Activated CD8-positive, alpha-beta memory T cell treated with anti-CD3 and anti-CD28 coated beads, Interleukin-2, amount 50 U/mL, for 1 hour (primary cell): ENCODE results near the gene LDB2.
"Not testable (repeated sequence)": the region's sequence is repeated elsewhere in the genome, so short reads cannot be mapped to it uniquely, and the experiment has no call there.

ENCODE experiments used
- DNase-seq: peaks from one replicate; pipeline ENCODE4 v3.0.0-alpha.2; 2020; ENCODE audit errors: extremely low read depth

LDB2 gene

DNA sequence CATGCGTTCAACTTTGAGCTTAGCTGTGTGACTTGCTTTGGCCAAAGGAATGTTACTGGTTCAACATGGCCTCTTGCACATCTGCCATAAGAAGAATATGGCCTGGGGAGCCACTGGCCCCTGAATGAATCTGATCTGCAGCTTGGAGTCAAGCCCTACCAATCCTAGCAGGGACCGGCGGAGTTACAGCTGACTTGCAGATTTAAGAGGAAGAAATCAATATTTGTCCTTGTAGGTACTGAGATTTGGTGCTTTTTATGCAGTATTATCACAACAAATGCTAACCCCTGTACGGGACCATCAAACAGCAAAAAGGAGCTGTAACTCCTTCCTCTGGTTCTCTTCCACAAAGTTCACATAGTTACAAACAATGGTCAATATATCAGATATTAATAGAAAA lies 252.0 kb downstream of the LDB2 start:
- DNase-seq: no peak

GRCh38 chr4:16643893-16644292 lies 254.6 kb downstream of the LDB2 start:
- no peak for DNase-seq

DNA sequence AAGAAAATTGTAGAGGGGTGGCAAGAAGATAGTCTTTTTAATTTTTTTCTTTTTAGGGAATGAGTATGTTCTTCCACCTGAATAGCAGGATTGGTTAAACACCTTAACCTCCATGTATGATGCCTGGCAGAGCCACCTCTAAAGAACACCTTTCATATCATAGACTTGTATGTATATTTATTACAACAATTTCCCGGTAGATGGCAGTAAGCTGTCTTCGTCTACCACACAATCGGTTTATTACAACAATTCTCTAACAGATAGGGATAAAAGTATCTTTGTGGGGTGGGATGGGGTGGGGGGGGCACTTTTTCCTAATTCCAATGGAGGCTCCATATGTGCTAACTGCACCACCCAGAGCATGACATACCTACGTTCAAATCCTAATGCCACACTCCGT lies 255.5 kb downstream of the LDB2 start:
- no peak for DNase-seq

DNA sequence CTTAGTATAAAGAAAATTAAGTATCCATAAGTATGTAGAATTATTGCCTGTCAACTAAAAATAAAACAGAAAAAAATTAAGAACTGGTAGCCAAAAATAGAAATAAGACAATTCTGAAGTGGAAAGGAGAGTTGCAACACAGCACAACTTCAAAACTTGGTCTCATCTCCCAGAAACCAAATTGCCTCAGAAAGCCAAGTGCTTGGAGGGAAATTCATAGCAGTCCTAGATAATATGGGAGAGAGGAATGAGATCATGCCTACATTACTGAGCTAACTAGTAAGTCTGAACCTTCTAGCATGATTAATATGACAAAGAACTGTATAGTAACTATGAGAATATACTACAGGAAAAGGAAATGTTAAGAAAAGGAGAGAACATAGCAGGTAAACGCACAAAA lies 256.5 kb downstream of the LDB2 start:
- no peak for DNase-seq

DNA sequence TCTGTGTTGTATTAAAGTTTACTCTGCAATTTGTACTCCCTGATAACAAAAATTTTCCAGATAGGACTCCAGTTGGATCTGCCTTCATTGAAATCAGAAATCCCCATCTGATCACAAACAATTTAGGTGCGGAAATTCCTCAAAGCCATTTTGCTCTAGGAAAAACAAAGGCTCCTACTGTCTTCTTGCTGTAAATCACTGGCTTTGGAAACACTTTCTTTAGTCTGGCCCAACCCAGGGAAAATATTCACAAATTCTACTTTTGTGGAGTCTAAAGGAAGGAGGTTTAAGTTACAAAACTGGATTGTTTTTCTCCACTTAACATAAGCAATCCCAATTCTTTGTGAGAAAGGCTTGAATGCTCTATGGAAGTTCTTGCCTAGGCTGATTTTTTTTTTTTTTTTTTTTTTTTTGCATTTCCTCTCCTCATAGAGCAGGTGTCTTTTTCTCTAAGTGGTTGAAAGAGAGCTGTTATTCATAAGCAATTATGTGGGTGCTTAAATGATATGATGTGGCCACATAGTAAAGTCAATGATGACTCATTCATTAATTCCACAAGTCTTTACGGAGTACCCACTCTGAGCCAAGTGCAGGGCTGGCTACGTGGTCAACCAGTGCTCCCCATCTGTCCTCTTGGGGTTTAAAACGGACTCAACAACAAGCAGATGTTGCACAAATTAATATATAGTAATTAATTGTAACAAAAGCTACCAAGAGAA lies 261.4 kb downstream of the LDB2 start:
- no peak for DNase-seq

GRCh38 chr4:16636304-16636703 lies 262.1 kb downstream of the LDB2 start:
- no peak for DNase-seq

- not testable (repeated sequence) for DNase-seq
Observed at GRCh38 chr4:16629274-16629673, 269.2 kb downstream of the LDB2 start.

- not testable (repeated sequence) for DNase-seq
Observed at GRCh38 chr4:16628835-16629234, 269.6 kb downstream of the LDB2 start.

- no peak for DNase-seq
Observed at GRCh38 chr4:16627999-16628398, 270.4 kb downstream of the LDB2 start.

- no peak for DNase-seq
Observed at GRCh38 chr4:16626945-16627344, 271.5 kb downstream of the LDB2 start.

GRCh38 chr4:16622826-16623225 lies 275.6 kb downstream of the LDB2 start:
- no peak for DNase-seq

- DNase-seq: no peak
Observed at GRCh38 chr4:16617435-16617834, 281.0 kb downstream of the LDB2 start.

DNA sequence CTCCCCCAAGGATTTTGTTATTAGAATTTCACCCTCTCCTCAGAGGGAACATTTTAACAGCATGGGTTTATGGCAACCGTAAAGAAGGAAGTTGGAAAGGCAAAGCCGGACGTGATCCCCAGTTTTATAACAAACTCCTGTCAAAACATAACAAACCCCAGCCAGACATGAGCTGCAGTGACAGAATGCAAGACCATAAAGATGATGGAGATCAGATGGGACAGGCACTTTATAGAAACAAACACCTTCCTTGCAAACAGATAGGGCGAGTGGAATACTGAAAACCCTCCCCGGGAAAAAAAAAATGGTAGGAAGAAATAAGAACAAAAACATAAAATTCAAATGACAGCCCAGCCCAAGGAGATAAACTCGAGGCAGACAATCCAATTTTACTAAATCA lies 281.4 kb downstream of the LDB2 start:
- DNase-seq: no peak

DNA sequence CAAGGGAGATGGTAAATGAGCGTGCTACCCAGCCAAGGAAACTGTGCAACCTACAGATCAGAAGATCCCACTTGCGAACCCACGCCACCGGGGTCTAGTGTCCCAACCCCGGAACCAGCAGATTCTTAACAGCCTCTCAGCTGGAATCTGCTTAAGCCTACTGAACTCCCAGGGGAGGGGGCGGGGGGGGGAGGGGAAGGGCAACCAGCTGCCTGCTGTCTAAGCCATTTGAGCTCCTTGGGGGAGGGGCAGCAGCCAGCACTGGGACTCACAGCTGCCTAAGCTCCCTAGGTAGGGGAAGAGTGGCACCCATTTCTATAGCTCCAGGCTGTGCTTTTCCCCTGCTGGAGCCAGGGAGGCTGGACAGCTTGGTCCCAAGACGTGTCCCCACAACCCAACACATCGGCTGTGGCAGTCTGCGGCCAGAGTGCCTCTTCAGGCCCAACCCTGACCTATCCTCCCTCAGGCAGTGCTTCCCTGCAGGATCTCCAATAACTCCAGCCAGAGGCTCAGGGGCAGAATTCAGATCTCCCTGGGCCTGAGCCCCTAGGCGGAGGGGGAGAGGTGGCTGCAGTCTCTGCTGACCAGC lies 289.2 kb downstream of the LDB2 start:
- no peak for DNase-seq

- DNase-seq: no peak
Observed at GRCh38 chr4:16608611-16609125, 289.8 kb downstream of the LDB2 start.

DNA sequence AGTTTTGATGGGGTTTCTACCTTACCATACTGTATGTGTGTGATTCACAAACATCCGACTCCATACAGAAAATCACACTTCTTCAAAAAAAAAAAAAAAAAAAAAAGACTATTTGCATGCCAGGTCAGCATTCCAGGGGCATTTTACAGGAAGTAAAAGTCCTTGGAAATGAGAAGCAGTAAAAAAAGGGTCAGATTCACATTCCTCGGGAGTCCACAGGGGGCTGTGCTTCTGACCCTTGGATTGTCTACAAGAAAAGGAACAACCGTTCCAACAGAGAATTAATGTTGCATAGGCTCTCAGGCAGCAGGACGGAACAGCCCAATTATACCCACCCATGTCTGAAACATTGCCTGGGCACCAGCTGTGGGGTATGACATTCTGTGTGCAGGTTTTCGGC lies 290.3 kb downstream of the LDB2 start:
- DNase-seq: no peak

DNA sequence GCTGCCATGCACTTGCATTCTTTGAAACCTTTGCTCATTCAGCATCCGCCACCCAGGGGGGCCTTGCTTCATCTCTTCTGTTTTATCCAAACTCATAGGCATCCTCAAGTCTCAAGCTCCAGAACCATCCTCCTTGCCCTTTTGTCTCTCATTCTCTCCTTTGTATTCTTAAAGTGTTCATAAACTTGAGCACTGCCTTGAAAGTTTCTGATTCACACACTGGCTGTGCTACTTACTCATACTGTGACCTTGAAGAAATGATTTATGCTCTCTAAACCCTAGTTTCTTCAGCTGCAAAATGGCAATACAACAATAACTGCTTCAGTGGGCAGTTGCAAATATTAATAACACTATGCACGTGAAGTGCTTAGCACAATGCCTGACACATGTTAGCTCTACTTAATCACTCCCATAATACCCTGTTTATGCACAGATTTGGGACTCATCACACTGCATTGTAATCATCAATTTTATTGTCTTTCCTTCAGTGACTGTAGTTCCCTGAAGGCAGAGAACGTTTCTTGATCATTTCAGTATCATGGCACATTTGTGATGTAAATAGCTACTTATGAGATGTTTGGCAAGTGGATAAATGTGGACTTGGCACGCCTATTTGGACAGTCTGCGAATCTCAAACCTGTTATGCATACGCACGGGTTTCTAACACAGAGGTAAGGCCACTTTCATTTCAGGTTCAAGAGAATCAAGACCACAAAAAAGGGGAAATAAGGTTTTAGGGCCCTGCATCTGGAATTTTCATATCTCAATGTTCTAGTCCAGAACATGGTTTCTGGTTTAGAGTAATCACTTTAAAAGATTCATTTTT lies 291.0 kb downstream of the LDB2 start:
- no peak for DNase-seq

GRCh38 chr4:16606691-16607090 lies 291.8 kb downstream of the LDB2 start:
- DNase-seq: no peak

GRCh38 chr4:16603178-16603577 lies 295.3 kb downstream of the LDB2 start:
- DNase-seq: no peak

GRCh38 chr4:16598597-16599206 lies 299.7 kb downstream of the LDB2 start:
- no peak for DNase-seq

GRCh38 chr4:16597845-16598596 lies 300.4 kb downstream of the LDB2 start:
- no peak for DNase-seq

DNA sequence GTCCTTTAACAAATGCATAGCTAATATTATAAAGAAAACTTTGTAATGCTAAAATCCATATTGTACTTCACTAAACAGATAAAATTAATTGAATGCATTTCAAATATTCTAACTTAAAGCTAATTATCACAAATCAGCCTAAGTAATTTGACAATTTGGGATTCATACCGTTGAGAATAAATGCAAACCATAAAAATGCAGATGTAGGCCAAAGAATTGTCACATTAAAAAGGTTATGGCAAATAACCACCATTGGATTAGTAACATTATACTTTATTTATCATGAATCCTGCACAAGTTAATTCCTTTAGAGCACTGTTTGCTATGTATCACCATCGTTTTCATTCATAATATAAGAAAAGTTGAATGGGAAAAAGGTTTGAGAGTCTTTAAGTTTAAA lies 301.0 kb downstream of the LDB2 start:
- no peak for DNase-seq
